ENCODE measurements around the gene MYO1G. TPM values are rescaled to one million over a fixed set of nuclear protein-coding genes. Genes with fewer than 3 reads are reported as not detected.
"Not testable (repeated sequence)": the region's sequence is repeated elsewhere in the genome, so short reads cannot be mapped to it uniquely, and the experiment has no call there.

The MYO1G gene
- total and polyA plus RNA-seq, 4 experiments from 2014 or later: 92.9 to 168 (median 119) TPM

- H3K27me3 ChIP-seq (ENCODE audit: insufficient read depth, low read length); H3K4me3 ChIP-seq (ENCODE audit: low read length in 2 of 2); H3K9me3 Mint-ChIP-seq; H3K36me3 ChIP-seq (ENCODE audit: insufficient read depth, low read length); H3K9me3 ChIP-seq (ENCODE audit: control insufficient read depth in 1 of 2, low read length in 2 of 2); H3K27me3 Mint-ChIP-seq; DNase-seq: not testable (repeated sequence)
- peak overlapping the region; percentile 86 to 95 (median 88) for H3K27ac Mint-ChIP-seq
- POLR2A ChIA-PET (ENCODE audit: partially characterized antibody): interaction anchor here (0.7 to 19.7 kb wide), 10 partner anchors 10 to 140 kb away, joined by 3 to 551 read pairs (median 4); partner anchors contain the start of genes CCM2, MYO1G, PURB and TBRG4
- CTCF ChIA-PET (ENCODE audit: partially characterized antibody): interaction anchor here (1.9 to 5.6 kb wide), 3 partner anchors 24 to 50 kb away, joined by 6 to 120 read pairs (median 57); partner anchors contain the start of genes CCM2 and MYO1G
- H3K36me3 Mint-ChIP-seq: peaks cover 26 to 37% of the 10 kb centered on the region in 2 donors
- peaks cover 41 to 84% (median 56%) of the 10 kb centered on the region in 4 donors for H3K4me1 Mint-ChIP-seq
- intact Hi-C loops (cut with micrococcal nuclease): loop anchor here (5.0 kb wide), 1 partner anchor 37 kb away; no protein-coding TSS in a partner anchor
- peak overlapping the region in 7 of 8 donors; percentile 49 to 77 (median 69) for H3K4me3 Mint-ChIP-seq
- peaks cover 57% of the 10 kb centered on the region for H3K4me1 ChIP-seq (ENCODE audit: insufficient read depth, low read length)
- H3K27ac ChIP-seq (ENCODE audit: low read depth, low read length): peak overlapping the region; percentile 59
Measured at GRCh38 chr7:45025473-45025872, 46.7 kb upstream of the MYO1G start.

GRCh38 chr7:45024126-45024744, 45.4 kb upstream of the MYO1G start:
- ChIA-PET POLR2A (ENCODE audit: partially characterized antibody) (interaction anchor here (16.4 to 19.7 kb wide), 2 partner anchors 24 to 45 kb away, joined by 379 to 551 read pairs; partner anchors contain the start of genes CCM2 and MYO1G), CTCF (ENCODE audit: partially characterized antibody) (interaction anchor here (1.4 to 3.0 kb wide), 2 partner anchors 22 to 51 kb away, joined by 5 to 13 read pairs; no protein-coding TSS in a partner anchor)
- no peak for DNase-seq
- no peak overlapping the region for H3K27ac ChIP-seq (ENCODE audit: low read depth, low read length)
- intact Hi-C loops (cut with micrococcal nuclease): no loop called here
- peak overlapping the region in 1 of 8 donors; percentile 11 for H3K4me3 Mint-ChIP-seq
- H3K27me3 ChIP-seq (ENCODE audit: insufficient read depth, low read length): no peaks in the 10 kb centered on the region
- H3K27ac Mint-ChIP-seq: peak overlapping the region; percentile 19 to 88 (median 74)
- H3K4me3 ChIP-seq (ENCODE audit: low read length in 2 of 2): no peak overlapping the region
- H3K9me3 ChIP-seq (ENCODE audit: control insufficient read depth in 1 of 2, low read length in 2 of 2): no peaks in the 10 kb centered on the region
- peaks cover 3% of the 10 kb centered on the region for H3K36me3 ChIP-seq (ENCODE audit: insufficient read depth, low read length)
- peaks cover 32 to 78% (median 52%) of the 10 kb centered on the region in 4 donors for H3K4me1 Mint-ChIP-seq
- no peaks in the 10 kb centered on the region for H3K9me3 Mint-ChIP-seq
- peaks cover 44% of the 10 kb centered on the region for H3K4me1 ChIP-seq (ENCODE audit: insufficient read depth, low read length)
- no peaks in the 10 kb centered on the region for H3K27me3 Mint-ChIP-seq
- H3K36me3 Mint-ChIP-seq: peaks cover 21 to 32% of the 10 kb centered on the region in 2 donors

- no peaks in the 10 kb centered on the region for H3K9me3 Mint-ChIP-seq
- H3K27me3 Mint-ChIP-seq: no peaks in the 10 kb centered on the region
- H3K9me3 ChIP-seq (ENCODE audit: control insufficient read depth in 1 of 2, low read length in 2 of 2): no peaks in the 10 kb centered on the region
- peaks cover 32 to 69% (median 50%) of the 10 kb centered on the region in 4 donors for H3K4me1 Mint-ChIP-seq
- H3K27ac ChIP-seq (ENCODE audit: low read depth, low read length): no peak overlapping the region
- peak overlapping the region in 6 of 7 donors; percentile 19 to 90 (median 68) for H3K27ac Mint-ChIP-seq
- H3K36me3 ChIP-seq (ENCODE audit: insufficient read depth, low read length): no peaks in the 10 kb centered on the region
- H3K4me1 ChIP-seq (ENCODE audit: insufficient read depth, low read length): peaks cover 29% of the 10 kb centered on the region
- H3K4me3 ChIP-seq (ENCODE audit: low read length in 2 of 2): no peak overlapping the region
- POLR2A ChIA-PET (ENCODE audit: partially characterized antibody): interaction anchor here (1.3 to 19.7 kb wide), 4 partner anchors 10 to 43 kb away, joined by 3 to 551 read pairs (median 12); partner anchors contain the start of genes CCM2 and MYO1G
- no peak for DNase-seq
- peak overlapping the region in 2 of 8 donors; percentile 33 to 36 for H3K4me3 Mint-ChIP-seq
- CTCF ChIA-PET (ENCODE audit: partially characterized antibody): interaction anchor here (0.7 to 3.0 kb wide), 5 partner anchors 7 to 48 kb away, joined by 3 to 13 read pairs (median 7); no protein-coding TSS in a partner anchor
- intact Hi-C loops (cut with micrococcal nuclease): no loop called here
- peaks cover 13% of the 10 kb centered on the region in 2 donors for H3K36me3 Mint-ChIP-seq
- no peaks in the 10 kb centered on the region for H3K27me3 ChIP-seq (ENCODE audit: insufficient read depth, low read length)
Measured at GRCh38 chr7:45021604-45022296, 42.9 kb upstream of the MYO1G start.

GRCh38 chr7:45020915-45021314, 42.1 kb upstream of the MYO1G start:
- no peak overlapping the region for H3K4me3 Mint-ChIP-seq
- Histone ChIP-seq H3K36me3 (ENCODE audit: insufficient read depth, low read length) (no peaks in the 10 kb centered on the region), H3K9me3 (ENCODE audit: control insufficient read depth in 1 of 2, low read length in 2 of 2) (no peaks in the 10 kb centered on the region), H3K4me3 (ENCODE audit: low read length in 2 of 2) (no peak overlapping the region), H3K27ac (ENCODE audit: low read depth, low read length) (no peak overlapping the region), H3K27me3 (ENCODE audit: insufficient read depth, low read length) (no peaks in the 10 kb centered on the region), H3K4me1 (ENCODE audit: insufficient read depth, low read length) (peaks cover 21% of the 10 kb centered on the region)
- H3K27ac Mint-ChIP-seq: peak overlapping the region in 6 of 7 donors; percentile 16 to 77 (median 68)
- peaks cover 15% of the 10 kb centered on the region in 2 donors for H3K36me3 Mint-ChIP-seq
- H3K9me3 Mint-ChIP-seq: no peaks in the 10 kb centered on the region
- no peaks in the 10 kb centered on the region for H3K27me3 Mint-ChIP-seq
- DNase-seq: no peak
- CTCF ChIA-PET (ENCODE audit: partially characterized antibody): interaction anchor here (0.7 to 3.0 kb wide), 5 partner anchors 8 to 47 kb away, joined by 3 to 13 read pairs (median 7); no protein-coding TSS in a partner anchor
- POLR2A ChIA-PET (ENCODE audit: partially characterized antibody): interaction anchor here (1.3 to 19.7 kb wide), 3 partner anchors 14 to 42 kb away, joined by 3 to 551 read pairs (median 20); partner anchors contain the start of genes CCM2 and MYO1G
- H3K4me1 Mint-ChIP-seq: peaks cover 28 to 65% (median 45%) of the 10 kb centered on the region in 4 donors
- intact Hi-C loops (cut with micrococcal nuclease): no loop called here

- intact Hi-C loops (cut with micrococcal nuclease): no loop called here
- no peaks in the 10 kb centered on the region for H3K36me3 ChIP-seq (ENCODE audit: insufficient read depth, low read length)
- no peaks in the 10 kb centered on the region for H3K27me3 Mint-ChIP-seq
- no peaks in the 10 kb centered on the region for H3K9me3 Mint-ChIP-seq
- no peak for DNase-seq
- no peak overlapping the region for H3K4me3 Mint-ChIP-seq
- peaks cover 30 to 64% (median 46%) of the 10 kb centered on the region in 4 donors for H3K4me1 Mint-ChIP-seq
- peaks cover 22 to 29% of the 10 kb centered on the region in 2 donors for H3K36me3 Mint-ChIP-seq
- H3K27me3 ChIP-seq (ENCODE audit: insufficient read depth, low read length): no peaks in the 10 kb centered on the region
- H3K27ac Mint-ChIP-seq: peak overlapping the region in 6 of 7 donors; percentile 8 to 80 (median 40)
- ChIA-PET POLR2A (ENCODE audit: partially characterized antibody) (no interaction called here), CTCF (ENCODE audit: partially characterized antibody) (no interaction called here)
- peaks cover 14% of the 10 kb centered on the region for H3K4me1 ChIP-seq (ENCODE audit: insufficient read depth, low read length)
- no peak overlapping the region for H3K4me3 ChIP-seq (ENCODE audit: low read length in 2 of 2)
- H3K9me3 ChIP-seq (ENCODE audit: control insufficient read depth in 1 of 2, low read length in 2 of 2): no peaks in the 10 kb centered on the region
- H3K27ac ChIP-seq (ENCODE audit: low read depth, low read length): no peak overlapping the region
Measured at GRCh38 chr7:45017253-45017652, 38.4 kb upstream of the MYO1G start.

- H3K36me3 Mint-ChIP-seq: peaks cover 17 to 25% of the 10 kb centered on the region in 2 donors
- intact Hi-C loops (cut with micrococcal nuclease): no loop called here
- Histone ChIP-seq H3K4me3 (ENCODE audit: low read length in 2 of 2) (no peak overlapping the region), H3K27me3 (ENCODE audit: insufficient read depth, low read length) (no peaks in the 10 kb centered on the region), H3K36me3 (ENCODE audit: insufficient read depth, low read length) (no peaks in the 10 kb centered on the region), H3K27ac (ENCODE audit: low read depth, low read length) (no peak overlapping the region), H3K9me3 (ENCODE audit: control insufficient read depth in 1 of 2, low read length in 2 of 2) (no peaks in the 10 kb centered on the region), H3K4me1 (ENCODE audit: insufficient read depth, low read length) (peaks cover 14% of the 10 kb centered on the region)
- peak overlapping the region in 6 of 7 donors; percentile 36 to 86 (median 66) for H3K27ac Mint-ChIP-seq
- peaks cover 25 to 52% (median 34%) of the 10 kb centered on the region in 4 donors for H3K4me1 Mint-ChIP-seq
- CTCF ChIA-PET (ENCODE audit: partially characterized antibody): interaction anchor here (0.9 to 5.4 kb wide), 5 partner anchors 11 to 42 kb away, joined by 3 to 28 read pairs (median 14); partner anchors contain the start of gene CCM2
- no peaks in the 10 kb centered on the region for H3K27me3 Mint-ChIP-seq
- H3K9me3 Mint-ChIP-seq: no peaks in the 10 kb centered on the region
- POLR2A ChIA-PET (ENCODE audit: partially characterized antibody): interaction anchor here (0.7 to 6.6 kb wide), 4 partner anchors 12 to 37 kb away, joined by 3 to 56 read pairs (median 8); partner anchors contain the start of gene MYO1G
- H3K4me3 Mint-ChIP-seq: peak overlapping the region in 1 of 8 donors; percentile 18
- DNase-seq: no peak
Measured at GRCh38 chr7:45015313-45015712, 36.5 kb upstream of the MYO1G start.
